GM21390 (cell line): ENCODE measurements around the gene PLA2G2C.
"Not testable (repeated sequence)": the region's sequence is repeated elsewhere in the genome, so short reads cannot be mapped to it uniquely, and the experiment has no call there.

Experiments
- ATAC-seq: cut with Tn5 transposase; IDR thresholded peaks from one replicate; pipeline ENCODE4 v1.9.1; 2021; ENCODE audit not compliant: unreplicated experiment

PLA2G2C gene

GRCh38 chr1:20138346-20138745 is 48.0 kb downstream of the PLA2G2C start:
- ATAC-seq, result no peak

- ATAC-seq, result no peak
These were observed 48.7 kb downstream of the PLA2G2C start for GRCh38 chr1:20137604-20138003.

- ATAC-seq, result no peak
These were observed 49.3 kb downstream of the PLA2G2C start for GRCh38 chr1:20137055-20137454.

- ATAC-seq, result no peak
These were observed 50.1 kb downstream of the PLA2G2C start for GRCh38 chr1:20136249-20136648.

GRCh38 chr1:20134995-20135394 is 51.3 kb downstream of the PLA2G2C start:
- ATAC-seq, result no peak

GRCh38 chr1:20130518-20130917 is 55.8 kb downstream of the PLA2G2C start:
- ATAC-seq, result not testable (repeated sequence)

- ATAC-seq, result no peak
These were observed 59.4 kb downstream of the PLA2G2C start for GRCh38 chr1:20126806-20127440.

GRCh38 chr1:20126041-20126805 is 60.1 kb downstream of the PLA2G2C start:
- no peak for ATAC-seq

GRCh38 chr1:20125100-20125499 is 61.2 kb downstream of the PLA2G2C start:
- ATAC-seq, result no peak

- no peak for ATAC-seq
These were observed 61.8 kb downstream of the PLA2G2C start for GRCh38 chr1:20124456-20125057.

- ATAC-seq, result no peak
These were observed 62.4 kb downstream of the PLA2G2C start for GRCh38 chr1:20123722-20124455.

GRCh38 chr1:20120796-20121195 is 65.5 kb downstream of the PLA2G2C start:
- ATAC-seq, result no peak

- ATAC-seq, result no peak
These were observed 67.0 kb downstream of the PLA2G2C start, which contains the start of gene PLA2G2D for GRCh38 chr1:20119347-20119746. Gene PLA2G2D, minus strand, starts transcription at chr1:20119536. Its CDS starts 38 bp downstream, at chr1:20119498.

GRCh38 chr1:20117236-20117635 is 69.1 kb downstream of the PLA2G2C start:
- no peak for ATAC-seq

GRCh38 chr1:20115916-20116315 is 70.4 kb downstream of the PLA2G2C start:
- ATAC-seq, result no peak

- ATAC-seq, result no peak
These were observed 70.8 kb downstream of the PLA2G2C start for GRCh38 chr1:20115479-20115878.

GRCh38 chr1:20114021-20114648 is 72.2 kb downstream of the PLA2G2C start:
- ATAC-seq, result no peak
